Tibial nerve (tissue), 4 donors: ENCODE results near the gene HOXB8. TPM values are rescaled to one million over a fixed set of nuclear protein-coding genes. Genes with fewer than 3 reads are reported as not detected.

Experiments used
- DNase-seq, 2 donors: peaks; one replicate each; pipeline ENCODE4 v3.0.0-alpha.2; 2019; ENCODE audit warnings: low spot score in 2 of 2
- H3K27ac ChIP-seq, 4 donors: fragments of 200-600 bp; sonication (generic) in 3 of 4; one replicate each; pipeline ENCODE4 v1.5.1; 2017 to 2019; ENCODE audit warnings: mild to moderate bottlenecking in 1 of 4
- H3K27me3 ChIP-seq, 2 donors: fragments of 200-600 bp; sonication (generic) in 1 of 2; one replicate each; pipeline versions ENCODE4 v1.5.1 to v1.6.0; 2017 to 2019
- H3K36me3 ChIP-seq, 3 donors: fragments of 200-600 bp; sonication (generic); one replicate each; pipeline ENCODE4 v1.5.1; 2018 to 2019
- H3K4me1 ChIP-seq, 4 donors: fragments of 200-600 bp; sonication (generic) in 3 of 4; one replicate each; pipeline ENCODE4 v1.5.1; 2017 to 2019
- H3K4me3 ChIP-seq, 4 donors: fragments of 200-600 bp; sonication (generic) in 3 of 4; one replicate each; pipeline ENCODE4 v1.5.1; 2017 to 2019; ENCODE audit warnings: mild to moderate bottlenecking in 1 of 4, moderate library complexity in 1 of 4
- H3K9me3 ChIP-seq, 4 donors: fragments of 200-600 bp; sonication (generic) in 3 of 4; one replicate each; pipeline ENCODE4 v1.5.1; 2017 to 2019
- EP300 ChIP-seq, 2 donors: sonication (generic); formaldehyde crosslinking; IDR thresholded peaks; one replicate each; pipeline ENCODE4 v1.6.1; 2017; ENCODE audit warnings: antibody characterized with exemption in 2 of 2, mild to moderate bottlenecking in 1 of 2
- POLR2A ChIP-seq, 2 donors: fragments of 450-650 bp; IDR thresholded peaks; one replicate each; pipeline ENCODE4 v1.6.1; 2017; ENCODE audit warnings: antibody characterized with exemption in 2 of 2, mild to moderate bottlenecking in 2 of 2, moderate library complexity in 2 of 2
- WGBS, 2 donors: methylation state at CpG; one replicate each; pipeline ENCODE4 v1.1.5; 2018; 5-methylcytosine and 5-hydroxymethylcytosine counted together
- total RNA-seq, 4 donors: library from RNA; depleted of rRNA; stranded (reverse); fragments of >200 nt; gene quantifications; one replicate each; pipeline ENCODE4 v1.1.0, GENCODE V29; 2016
- TF ChIP-seq, protein P1 (sequence below), 5 experiments: fragments of 200-600 bp in 3 of 5; fragments of 450-650 bp in 2 of 5; sonication (generic) in 3 of 5; IDR thresholded peaks; one replicate each; pipeline ENCODE4 v1.5.1; 2016 to 2019; ENCODE audit warnings: antibody characterized with exemption in 5 of 5, mild to moderate bottlenecking in 3 of 5, moderate library complexity in 2 of 5

Gene HOXB8
- total RNA-seq, 4 donors from 2014 or later, result 0.66 to 0.90 TPM; not detected in 2

- H3K4me3 ChIP-seq, result peak overlapping the region in 3 of 4 donors; percentile 21 to 71 (median 57)
- H3K4me1 ChIP-seq, result peaks cover 0 to 78% (median 18%) of the 10 kb centered on the region in 4 donors
- peak overlapping the region in 2 of 4 donors; percentile 79 to 86 for H3K27ac ChIP-seq
- TF ChIP-seq POLR2A (IDR thresholded peaks at IDR 0.05), result no peak
- TF ChIP-seq EP300 (IDR thresholded peaks at IDR 0.05), result no peak
- TF ChIP-seq, protein P1, sequence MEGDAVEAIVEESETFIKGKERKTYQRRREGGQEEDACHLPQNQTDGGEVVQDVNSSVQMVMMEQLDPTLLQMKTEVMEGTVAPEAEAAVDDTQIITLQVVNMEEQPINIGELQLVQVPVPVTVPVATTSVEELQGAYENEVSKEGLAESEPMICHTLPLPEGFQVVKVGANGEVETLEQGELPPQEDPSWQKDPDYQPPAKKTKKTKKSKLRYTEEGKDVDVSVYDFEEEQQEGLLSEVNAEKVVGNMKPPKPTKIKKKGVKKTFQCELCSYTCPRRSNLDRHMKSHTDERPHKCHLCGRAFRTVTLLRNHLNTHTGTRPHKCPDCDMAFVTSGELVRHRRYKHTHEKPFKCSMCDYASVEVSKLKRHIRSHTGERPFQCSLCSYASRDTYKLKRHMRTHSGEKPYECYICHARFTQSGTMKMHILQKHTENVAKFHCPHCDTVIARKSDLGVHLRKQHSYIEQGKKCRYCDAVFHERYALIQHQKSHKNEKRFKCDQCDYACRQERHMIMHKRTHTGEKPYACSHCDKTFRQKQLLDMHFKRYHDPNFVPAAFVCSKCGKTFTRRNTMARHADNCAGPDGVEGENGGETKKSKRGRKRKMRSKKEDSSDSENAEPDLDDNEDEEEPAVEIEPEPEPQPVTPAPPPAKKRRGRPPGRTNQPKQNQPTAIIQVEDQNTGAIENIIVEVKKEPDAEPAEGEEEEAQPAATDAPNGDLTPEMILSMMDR (IDR thresholded peaks at IDR 0.05), result no peak
- WGBS, 2 donors, result 5 to 8% methylated on average over 41 to 46 of the region's 55 CpGs
- no peaks in the 10 kb centered on the region for H3K36me3 ChIP-seq
- DNase-seq, result no peak
- H3K27me3 ChIP-seq, result peaks cover 5 to 98% of the 10 kb centered on the region in 2 donors
- no peaks in the 10 kb centered on the region for H3K9me3 ChIP-seq
Measured at GRCh38 chr17:48613862-48614694, 1.0 kb downstream of the HOXB8 start.

GRCh38 chr17:48612854-48613691 lies 2.0 kb downstream of the HOXB8 start:
- Histone ChIP-seq H3K9me3 (no peaks in the 10 kb centered on the region), H3K4me1 (peaks cover 0 to 69% (median 18%) of the 10 kb centered on the region in 4 donors), H3K4me3 (peak overlapping the region; percentile 30 to 71 (median 46)), H3K27ac (peak overlapping the region; percentile 12 to 86 (median 76)), H3K36me3 (no peaks in the 10 kb centered on the region), H3K27me3 (peaks cover 5 to 98% of the 10 kb centered on the region in 2 donors)
- no peak for DNase-seq
- no peak for TF ChIP-seq EP300 (IDR thresholded peaks at IDR 0.05)
- TF ChIP-seq, protein P1 (IDR thresholded peaks at IDR 0.05), result peak in 4 of 5 experiments; percentile 8 to 47 (median 34)
- 1 to 3% methylated on average over 62 to 67 of the region's 67 CpGs for WGBS, 2 donors

DNA sequence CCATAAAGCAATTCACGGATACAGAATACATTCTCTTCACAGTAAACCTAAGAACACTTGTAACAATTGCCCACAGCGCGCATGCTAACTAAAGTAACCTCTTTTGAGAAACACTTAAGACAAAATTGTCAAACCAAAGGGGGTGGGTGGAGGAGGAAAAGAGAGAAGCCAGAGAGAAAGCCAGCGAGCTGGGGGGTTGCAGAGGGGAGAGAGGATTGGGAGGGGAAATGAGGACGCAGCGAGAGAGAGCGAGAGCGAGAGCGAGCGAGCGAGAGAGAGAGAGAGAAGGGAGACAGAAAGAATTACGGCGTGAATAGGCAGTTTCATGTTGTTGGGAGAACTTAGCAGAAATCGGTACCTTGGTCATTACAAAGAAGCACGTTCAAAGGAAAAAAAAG lies 2.6 kb downstream of the HOXB8 start:
- no peaks in the 10 kb centered on the region for H3K36me3 ChIP-seq
- WGBS, 2 donors, result 4 to 5% methylated on average over 15 of the region's 15 CpGs
- peaks cover 5 to 98% of the 10 kb centered on the region in 2 donors for H3K27me3 ChIP-seq
- peak overlapping the region; percentile 30 to 71 (median 46) for H3K4me3 ChIP-seq
- H3K4me1 ChIP-seq, result peaks cover 0 to 63% (median 18%) of the 10 kb centered on the region in 4 donors
- no peaks in the 10 kb centered on the region for H3K9me3 ChIP-seq
- H3K27ac ChIP-seq, result peak overlapping the region in 3 of 4 donors; percentile 73 to 86 (median 79)
- TF ChIP-seq POLR2A (IDR thresholded peaks at IDR 0.05), result no peak
- no peak for DNase-seq

- TF ChIP-seq POLR2A (IDR thresholded peaks at IDR 0.05), result no peak
- TF ChIP-seq, protein P1 (IDR thresholded peaks at IDR 0.05), result no peak
Measured at GRCh38 chr17:48611681-48612455, 3.2 kb downstream of the HOXB8 start.

GRCh38 chr17:48611213-48611612 lies 3.9 kb downstream of the HOXB8 start:
- Histone ChIP-seq H3K4me1 (peaks cover 0 to 62% (median 18%) of the 10 kb centered on the region in 4 donors), H3K36me3 (no peaks in the 10 kb centered on the region), H3K27me3 (peaks cover 5 to 98% of the 10 kb centered on the region in 2 donors), H3K4me3 (peak overlapping the region; percentile 36 to 71 (median 55)), H3K9me3 (no peaks in the 10 kb centered on the region), H3K27ac (peak overlapping the region in 3 of 4 donors; percentile 73 to 86 (median 79))
- no peak for DNase-seq
- WGBS, 2 donors, result 3 to 4% methylated on average over 22 of the region's 22 CpGs
- TF ChIP-seq EP300 (IDR thresholded peaks at IDR 0.05) (no peak), POLR2A (IDR thresholded peaks at IDR 0.05) (no peak)
- TF ChIP-seq, protein P1 (IDR thresholded peaks at IDR 0.05), result no peak

More at GRCh38 chr17:48611681-48612455, 3.2 kb downstream of the HOXB8 start:
- Histone ChIP-seq H3K4me3 (peak overlapping the region; percentile 36 to 71 (median 55)), H3K4me1 (peaks cover 0 to 62% (median 18%) of the 10 kb centered on the region in 4 donors), H3K27me3 (peaks cover 5 to 98% of the 10 kb centered on the region in 2 donors), H3K9me3 (no peaks in the 10 kb centered on the region), H3K36me3 (no peaks in the 10 kb centered on the region), H3K27ac (peak overlapping the region in 3 of 4 donors; percentile 73 to 86 (median 79))
- no peak for DNase-seq
- WGBS, 2 donors, result 5 to 13% methylated on average over 34 to 35 of the region's 36 CpGs
